Stimulated activated CD8-positive, alpha-beta memory T cell treated with anti-CD3 and anti-CD28 coated beads, Interleukin-4, amount 100 ng/mL, for 1 hour (primary cell): ENCODE data around the gene CYP2S1.
"Not testable (repeated sequence)": the region's sequence is repeated elsewhere in the genome, so short reads cannot be mapped to it uniquely, and the experiment has no call there.

Experiments
- DNase-seq, 2 donors: peaks; one replicate each; pipeline ENCODE4 v3.0.0-alpha.2; 2020; ENCODE audit warnings: low read depth in 2 of 2, low spot score in 1 of 2

The CYP2S1 gene, protein sequence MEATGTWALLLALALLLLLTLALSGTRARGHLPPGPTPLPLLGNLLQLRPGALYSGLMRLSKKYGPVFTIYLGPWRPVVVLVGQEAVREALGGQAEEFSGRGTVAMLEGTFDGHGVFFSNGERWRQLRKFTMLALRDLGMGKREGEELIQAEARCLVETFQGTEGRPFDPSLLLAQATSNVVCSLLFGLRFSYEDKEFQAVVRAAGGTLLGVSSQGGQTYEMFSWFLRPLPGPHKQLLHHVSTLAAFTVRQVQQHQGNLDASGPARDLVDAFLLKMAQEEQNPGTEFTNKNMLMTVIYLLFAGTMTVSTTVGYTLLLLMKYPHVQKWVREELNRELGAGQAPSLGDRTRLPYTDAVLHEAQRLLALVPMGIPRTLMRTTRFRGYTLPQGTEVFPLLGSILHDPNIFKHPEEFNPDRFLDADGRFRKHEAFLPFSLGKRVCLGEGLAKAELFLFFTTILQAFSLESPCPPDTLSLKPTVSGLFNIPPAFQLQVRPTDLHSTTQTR

DNA sequence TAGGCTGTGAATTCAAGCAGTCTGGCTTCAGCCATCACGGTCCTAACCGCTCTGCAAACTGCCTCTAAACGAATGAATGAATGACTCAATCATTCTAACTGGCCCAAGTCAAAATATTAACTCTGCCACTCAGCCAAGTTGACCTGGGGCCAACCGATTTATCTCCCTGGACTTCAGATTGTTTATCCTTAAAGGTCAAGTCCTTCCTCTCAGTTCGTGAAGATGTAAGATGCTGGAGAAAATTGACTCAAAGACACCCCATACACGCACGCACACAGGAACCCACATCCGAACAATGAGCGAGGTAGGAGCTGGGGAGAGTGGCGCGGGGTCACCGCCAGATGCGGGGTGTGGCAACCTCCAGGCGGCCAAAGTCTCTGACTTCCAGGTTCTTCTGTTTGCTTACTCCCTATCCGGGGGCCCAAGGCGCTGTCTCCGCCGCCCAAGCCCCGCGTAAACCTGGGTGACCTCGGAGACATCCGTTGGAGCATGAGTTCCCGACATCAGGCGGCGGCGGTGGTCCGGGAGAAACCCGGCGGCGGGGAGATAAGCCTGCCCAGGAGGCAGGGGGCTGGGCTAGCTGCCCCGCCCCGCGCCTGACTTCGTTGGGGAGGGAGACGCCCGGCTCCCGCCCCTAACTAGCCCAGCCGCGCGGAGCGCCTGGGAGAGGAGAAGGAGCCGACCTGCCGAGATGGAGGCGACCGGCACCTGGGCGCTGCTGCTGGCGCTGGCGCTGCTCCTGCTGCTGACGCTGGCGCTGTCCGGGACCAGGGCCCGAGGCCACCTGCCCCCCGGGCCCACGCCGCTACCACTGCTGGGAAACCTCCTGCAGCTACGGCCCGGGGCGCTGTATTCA, at the start of gene CYP2S1:
TSS of gene CYP2S1 (plus strand) at position 646 of the 856 bp plus-strand sequence. CDS start at position 692, 46 bp downstream.
- DNase-seq = no peak

- DNase-seq = peak; percentile 80
These were observed 48.6 kb upstream of the CYP2S1 start for GRCh38 chr19:41144403-41144802.

DNA sequence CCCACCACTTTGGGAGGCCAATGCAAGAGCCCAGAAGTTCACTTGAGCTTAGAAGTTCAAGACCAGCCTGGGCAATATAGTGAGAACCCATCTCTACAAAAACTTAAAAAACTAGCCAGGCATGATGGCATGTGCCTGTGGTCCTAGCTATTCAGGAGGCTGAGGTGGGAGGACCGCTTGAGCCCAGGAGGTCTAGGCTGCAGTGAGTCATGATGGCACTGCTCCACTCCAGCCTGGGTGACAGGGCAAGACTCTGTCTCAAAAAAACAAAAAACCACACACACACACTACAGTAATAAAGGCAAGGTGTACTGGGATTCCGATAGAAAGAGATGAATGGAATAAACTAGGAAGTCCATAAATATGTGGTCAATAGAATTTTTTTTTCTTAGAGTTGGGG, 43.2 kb upstream of the CYP2S1 start:
- DNase-seq = no peak

DNA sequence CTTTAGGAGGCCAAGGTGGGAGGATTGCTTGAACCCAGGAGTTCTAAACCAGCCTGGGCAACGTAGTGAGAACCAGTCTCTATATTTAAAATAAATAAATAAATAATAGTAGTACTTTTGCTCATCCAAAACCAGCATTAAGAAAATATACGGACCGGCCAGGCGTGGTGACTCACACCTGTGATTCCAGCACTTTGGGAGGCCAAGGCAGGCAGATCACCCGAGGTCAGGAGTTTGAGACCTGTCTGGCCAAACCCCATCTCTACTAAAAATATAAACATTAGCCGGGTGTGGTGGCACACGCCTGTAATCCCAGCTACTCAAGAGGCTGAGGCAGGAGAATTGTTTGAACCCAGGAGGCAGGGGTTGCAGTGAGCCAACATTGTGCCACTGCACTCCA, 42.0 kb upstream of the CYP2S1 start:
- DNase-seq = not testable (repeated sequence)

DNA sequence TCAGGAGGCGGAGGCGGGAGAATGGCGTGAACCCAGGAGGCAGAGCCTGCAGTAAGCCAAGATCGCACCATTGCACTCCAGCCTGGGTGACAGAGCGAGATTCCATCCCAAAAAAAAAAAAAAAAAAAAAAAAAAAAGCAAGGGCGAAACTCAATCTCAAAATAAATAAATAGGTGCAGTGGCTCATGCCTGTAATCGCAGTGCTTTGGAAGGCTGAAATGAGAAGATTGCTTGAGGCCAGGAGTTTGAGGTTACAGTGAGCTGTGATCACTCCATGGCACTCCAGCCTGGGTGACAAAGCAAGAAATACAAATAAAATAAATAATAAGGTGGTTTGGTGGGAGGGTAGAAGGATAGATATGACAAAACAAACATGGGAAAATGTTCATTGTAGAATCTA, 39.0 kb upstream of the CYP2S1 start:
- DNase-seq = no peak

DNA sequence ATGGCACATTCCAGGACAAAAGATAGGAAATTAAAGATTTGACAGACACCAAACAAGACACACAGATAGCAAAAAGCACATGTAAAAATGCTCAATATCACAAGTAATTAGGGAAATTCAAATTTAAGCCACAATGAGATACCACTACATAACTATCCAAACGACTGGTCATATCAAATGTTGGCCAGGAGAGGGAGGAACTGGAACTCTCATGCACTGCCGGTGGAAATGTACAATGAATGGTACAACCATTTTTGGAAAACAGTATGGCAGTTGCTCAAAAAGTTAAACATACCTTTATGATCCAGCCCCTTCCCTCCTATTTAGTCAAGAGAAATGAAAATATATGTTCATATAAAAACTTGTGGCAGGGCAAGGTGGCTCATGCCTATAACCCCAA, 36.8 kb upstream of the CYP2S1 start:
- no peak for DNase-seq

GRCh38 chr19:41159881-41160280, 33.1 kb upstream of the CYP2S1 start:
- DNase-seq = no peak

- no peak for DNase-seq
These were observed 31.1 kb upstream of the CYP2S1 start for GRCh38 chr19:41161903-41162302.

GRCh38 chr19:41166944-41167804, 25.8 kb upstream of the CYP2S1 start:
- DNase-seq = no peak

DNA sequence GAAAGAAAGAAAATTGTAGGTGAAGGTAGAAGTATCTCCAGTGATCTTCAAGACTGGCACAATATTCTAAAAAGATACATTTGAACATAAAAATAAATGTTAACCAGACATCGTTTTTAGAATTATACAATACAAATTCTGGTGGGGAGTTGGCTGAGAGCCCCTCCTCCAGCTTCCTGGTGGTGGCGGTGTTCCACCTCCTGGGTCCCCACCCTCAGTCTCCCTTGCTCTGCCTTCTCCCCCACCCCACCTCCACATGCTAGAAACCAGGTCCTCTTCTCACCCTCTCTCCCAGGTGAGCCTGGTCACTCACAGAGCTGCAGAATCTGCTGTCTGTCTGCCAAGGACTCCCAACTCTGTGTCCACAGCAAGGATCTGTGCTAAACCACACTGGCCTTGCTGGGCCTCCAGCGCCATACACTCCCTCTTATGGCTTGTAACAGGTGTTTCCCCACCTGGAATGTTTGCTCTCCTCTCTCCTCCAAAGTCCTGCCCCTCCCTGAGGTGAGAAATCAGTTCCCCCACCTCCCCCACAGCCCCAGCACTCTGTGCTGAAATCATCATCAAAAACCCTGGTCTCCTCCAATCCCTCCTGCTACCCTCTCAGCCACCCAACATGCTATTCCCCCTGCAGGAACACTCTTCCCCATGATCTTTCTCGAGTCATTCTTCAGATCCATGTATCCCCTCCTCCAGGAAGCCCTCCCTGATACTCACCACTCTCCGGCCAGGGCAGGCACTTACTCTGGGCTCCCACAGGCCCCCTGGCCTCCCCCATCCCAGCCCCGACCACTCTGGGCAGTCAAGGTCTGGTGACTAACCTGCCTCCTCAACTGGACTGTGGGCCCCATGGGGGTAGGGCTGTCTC, 20.5 kb upstream of the CYP2S1 start:
- no peak for DNase-seq

- DNase-seq = no peak
These were observed 18.6 kb upstream of the CYP2S1 start for GRCh38 chr19:41174297-41174928.

- DNase-seq = peak in 1 of 2 donors; percentile 2
These were observed 16.9 kb upstream of the CYP2S1 start for GRCh38 chr19:41175801-41176777.

GRCh38 chr19:41180173-41180572, 12.8 kb upstream of the CYP2S1 start:
- DNase-seq = not testable (repeated sequence)

DNA sequence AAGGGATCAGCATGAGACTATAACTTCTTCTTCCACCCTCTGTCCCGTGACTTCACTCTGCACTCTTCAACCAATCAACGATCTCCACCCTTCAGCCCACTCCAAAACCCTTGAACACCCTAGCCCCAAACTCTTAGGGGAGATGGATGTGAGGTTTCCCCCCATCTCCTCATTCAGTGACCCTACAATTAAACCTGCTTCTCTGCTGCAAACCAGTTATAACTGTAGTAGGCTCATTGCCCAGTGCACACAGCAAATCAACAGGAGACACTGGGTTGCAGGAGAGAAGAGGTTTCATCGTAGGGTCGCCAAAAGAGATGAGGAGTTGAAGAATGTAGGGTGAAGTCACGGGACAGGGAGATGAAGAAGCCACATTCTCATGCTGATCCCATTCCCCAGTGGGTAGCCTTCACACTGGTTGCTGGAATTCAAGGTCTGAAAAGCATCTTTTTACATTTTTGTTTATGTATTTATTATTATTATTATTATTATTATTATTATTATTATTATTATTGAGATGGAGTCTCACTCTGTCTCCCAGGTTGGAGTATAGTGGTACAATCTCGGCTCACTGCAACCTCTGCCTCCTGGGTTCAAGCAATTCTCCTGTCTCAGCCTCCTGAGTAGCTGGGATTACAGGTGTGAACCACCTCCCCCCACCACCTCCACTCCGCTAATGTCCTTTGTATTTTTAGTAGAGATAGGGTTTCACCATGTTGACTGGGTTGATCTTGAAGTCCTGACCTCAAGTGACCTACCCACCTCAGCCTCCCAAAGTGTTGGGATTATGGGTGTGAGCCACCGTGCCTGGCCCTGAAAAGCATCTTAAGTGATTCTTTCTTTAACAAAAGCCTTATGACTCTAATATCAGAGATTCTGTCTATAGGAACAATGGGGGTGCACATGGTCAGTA, 5.8 kb upstream of the CYP2S1 start:
- no peak for DNase-seq

GRCh38 chr19:41187884-41188279, 5.1 kb upstream of the CYP2S1 start:
- no peak for DNase-seq

DNA sequence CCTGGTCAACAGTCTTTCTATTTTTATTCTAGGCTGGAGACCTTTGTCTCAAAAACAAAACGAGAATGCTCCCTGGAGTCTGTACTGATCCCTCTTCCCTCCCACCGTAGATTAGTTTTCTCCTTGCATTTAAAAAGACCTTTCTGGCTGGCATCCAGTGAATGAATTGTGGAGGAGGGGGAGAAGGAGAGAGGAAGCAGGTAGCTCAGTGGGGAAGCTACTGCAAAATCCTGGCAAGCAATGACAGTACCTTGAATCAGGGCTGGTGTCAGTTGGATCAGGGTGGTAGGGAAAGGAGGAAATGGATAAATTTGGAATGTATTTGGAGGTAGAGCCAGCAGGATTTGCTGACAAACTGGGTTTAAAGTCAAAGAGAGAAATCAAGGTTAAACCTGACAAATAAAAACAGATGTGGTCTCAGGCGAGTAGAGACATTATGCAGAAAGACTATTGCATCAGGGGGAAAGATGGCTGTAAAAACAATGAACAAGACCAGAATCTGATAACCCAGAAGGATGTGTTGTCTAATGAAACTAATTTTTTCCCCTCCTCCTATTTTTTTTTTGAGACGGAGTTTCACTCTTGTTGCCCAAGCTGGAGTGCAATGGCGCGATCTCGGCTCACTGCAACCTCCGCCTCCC, 3.5 kb upstream of the CYP2S1 start:
- no peak for DNase-seq
